Endothelial cell of umbilical vein (primary cell): ENCODE data around the gene DEGS2. TPM values are rescaled to one million over a fixed set of nuclear protein-coding genes. Genes with fewer than 3 reads are reported as not detected.

ENCODE experiments used
- BruUV-seq: library from RNA; stranded (reverse); fragments of 400-500 nt; replicated peaks from 2 replicates; lab custom pipeline; 2021; lab: Mats Ljungman, UMichigan
- CTCF ChIA-PET: fragments of 300-600, 350-600 bp; sonication (Branson Sonifier 250); formaldehyde crosslinking; loops from one replicate; lab custom pipeline; 2021; ENCODE audit warnings: antibody characterized with exemption, inconsistent platforms; lab: Charles Lee
- POLR2A ChIA-PET: fragments of 300-600, 350-600 bp; sonication (Branson Sonifier 250); formaldehyde crosslinking; loops from one replicate; lab custom pipeline; 2021; ENCODE audit warnings: antibody characterized with exemption, inconsistent platforms; lab: Charles Lee
- DNase-seq: peaks from one replicate; pipeline ENCODE4 v3.0.0-alpha.2; 2011; ENCODE audit warnings: low read depth, low spot score
- FAIRE-seq: peaks from 2 replicates; lab custom pipeline; 2011; peaks lifted over from hg19 to GRCh38; lab: Jason Lieb, UNC
- H2AFZ ChIP-seq: 2 replicates; pipeline ENCODE4 v1.6.0; 2012; ENCODE audit warnings: low read depth, low read length, control low read depth, inconsistent platforms
- H3K27ac ChIP-seq: 2 replicates; pipeline ENCODE4 v1.5.1; 2011; ENCODE audit warnings: low read depth, mild to moderate bottlenecking, control low read depth, low read length, moderate library complexity; ENCODE audit not compliant: insufficient read depth
- H3K27me3 ChIP-seq, 2 experiments: 2 replicates each; pipeline versions ENCODE4 v1.6.0 to v1.6.1; 2011; ENCODE audit warnings: low read length in 2 of 2, mixed read lengths in 1 of 2; ENCODE audit not compliant: control insufficient read depth in 2 of 2, insufficient read depth in 2 of 2
- H3K36me3 ChIP-seq, 2 experiments: 2 replicates in 1 of 2; 3 replicates in 1 of 2; pipeline ENCODE4 v1.5.1; 2011; ENCODE audit warnings: low read length in 2 of 2, mild to moderate bottlenecking in 1 of 2, moderate library complexity in 1 of 2; ENCODE audit not compliant: control insufficient read depth in 2 of 2, insufficient read depth in 2 of 2; ENCODE audit errors: extremely low read depth in 1 of 2
- H3K4me1 ChIP-seq: 3 replicates; pipeline ENCODE4 v1.5.1; 2011; ENCODE audit warnings: mild to moderate bottlenecking, low read length; ENCODE audit not compliant: control insufficient read depth, insufficient read depth; ENCODE audit errors: extremely low read depth
- H3K4me2 ChIP-seq: 2 replicates; pipeline ENCODE4 v1.6.1; 2011; ENCODE audit warnings: low read length, control low read depth, mixed read lengths; ENCODE audit not compliant: insufficient read depth
- H3K4me3 ChIP-seq, 3 experiments: fragments of 200-600 bp in 1 of 3; sonication (generic), shearing (Covaris generic) in 1 of 3; replicated peaks in 1 of 3; 2 replicates each; pipeline ENCODE4 v1.5.1; 2011 to 2016; ENCODE audit warnings: control low read depth in 3 of 3, low read length in 3 of 3, mild to moderate bottlenecking in 2 of 3, inconsistent platforms in 1 of 3, low read depth in 1 of 3, moderate library complexity in 1 of 3; ENCODE audit not compliant: insufficient read depth in 1 of 3
- H3K79me2 ChIP-seq: 2 replicates; pipeline ENCODE4 v1.6.0; 2012; ENCODE audit warnings: low read length, inconsistent platforms; ENCODE audit not compliant: control insufficient read depth, insufficient read depth
- H3K9ac ChIP-seq: replicated peaks from 2 replicates; pipeline ENCODE3; 2011; ENCODE audit warnings: low read length, control low read depth; ENCODE audit not compliant: insufficient read depth; ENCODE audit errors: extremely low read depth
- H3K9me1 ChIP-seq: replicated peaks from 3 replicates; pipeline ENCODE4 v1.6.0; 2011; ENCODE audit warnings: mild to moderate bottlenecking, low read length; ENCODE audit not compliant: control insufficient read depth, insufficient read depth; ENCODE audit errors: extremely low read depth
- H3K9me3 ChIP-seq: replicated peaks from 2 replicates; pipeline ENCODE4 v1.5.1; 2012; ENCODE audit warnings: low read length, inconsistent platforms; ENCODE audit not compliant: control insufficient read depth, insufficient read depth
- H4K20me1 ChIP-seq: replicated peaks from 2 replicates; pipeline ENCODE3; 2011; ENCODE audit warnings: mild to moderate bottlenecking, low read length; ENCODE audit not compliant: control insufficient read depth, insufficient read depth; ENCODE audit errors: extremely low read depth
- EZH2 ChIP-seq: IDR thresholded peaks from 2 replicates; pipeline ENCODE4 v1.6.1; 2012; ENCODE audit warnings: borderline replicate concordance, low read depth, mild to moderate bottlenecking, moderate library complexity, low read length, inconsistent platforms; ENCODE audit not compliant: severe bottlenecking
- FOS ChIP-seq: IDR thresholded peaks from 2 replicates; pipeline ENCODE4 v1.6.1; 2011; ENCODE audit warnings: mild to moderate bottlenecking, low read length, moderate library complexity, borderline replicate concordance; ENCODE audit not compliant: insufficient read depth
- GATA2 ChIP-seq: IDR thresholded peaks from 2 replicates; pipeline ENCODE4 v1.7.0; 2011; ENCODE audit warnings: low read depth, mild to moderate bottlenecking, moderate library complexity, mixed read lengths, low read length; ENCODE audit not compliant: insufficient read length, insufficient read depth
- JUN ChIP-seq: IDR thresholded peaks from 2 replicates; pipeline ENCODE4 v1.6.1; 2011; ENCODE audit warnings: borderline replicate concordance, low read depth; ENCODE audit not compliant: insufficient read length, insufficient read depth
- MYC ChIP-seq: IDR thresholded peaks from one replicate; pipeline ENCODE4 v1.6.1; 2011; ENCODE audit warnings: mild to moderate bottlenecking, low read depth, low read length
- POLR2A ChIP-seq: IDR thresholded peaks from 2 replicates; pipeline ENCODE4 v1.6.1; 2012; ENCODE audit warnings: low read depth, mild to moderate bottlenecking, control low read depth, low read length
- POLR2AphosphoS5 ChIP-seq: IDR thresholded peaks from 2 replicates; pipeline ENCODE4 v1.6.1; 2012; ENCODE audit warnings: low read depth, mild to moderate bottlenecking, control low read depth, low read length, moderate library complexity; ENCODE audit not compliant: insufficient read depth
- dilution Hi-C: fragments of 300-500 bp; cut with MboI; formaldehyde crosslinking; loops from one replicate; pipeline ENCODE4 v1.15.0; 2019; ENCODE audit warnings: low sequenced_read_pairs; ENCODE audit not compliant: extremely low pct_ligation_motif_present
- intact Hi-C: fragments of 100-400 bp; cut with micrococcal nuclease; formaldehyde crosslinking; loops from one replicate; pipeline ENCODE4 v1.10.0; 2022
- polyA plus RNA-seq, 4 experiments: library from polyadenylated mRNA; depleted of rRNA in 3 of 4; stranded (reverse) in 3 of 4; unstranded in 1 of 4; fragments of >200 nt; gene quantifications; 2 replicates each; pipeline versions ENCODE4 v1.2.1 to v1.2.3, GENCODE V29; 2011 to 2012; ENCODE audit warnings: missing spikeins in 1 of 4
- total RNA-seq: library from RNA; stranded (reverse); gene quantifications from 2 replicates; pipeline ENCODE4 v1.2.3, GENCODE V29; 2021
- TF ChIP-seq, protein P1 (sequence below): IDR thresholded peaks from 2 replicates; pipeline ENCODE4 v1.6.1; 2011; ENCODE audit not compliant: insufficient read depth, insufficient read length
- TF ChIP-seq, protein P2 (sequence below), 2 donors: IDR thresholded peaks; 1 replicate in 1 of 2; 2 replicates in 1 of 2; pipeline ENCODE4 v1.5.1; 2011; ENCODE audit warnings: low read length in 2 of 2, mild to moderate bottlenecking in 2 of 2, moderate library complexity in 2 of 2, control low read depth in 1 of 2, inconsistent platforms in 1 of 2, low read depth in 1 of 2; ENCODE audit not compliant: insufficient read depth in 1 of 2; ENCODE audit errors: extremely low read depth in 1 of 2

DEGS2 gene
- total and polyA plus RNA-seq, 2 donors (not counting 3 experiments of a cell fraction or from before 2014, with no cell fraction given) = 0.06 TPM; not detected in 1

DNA sequence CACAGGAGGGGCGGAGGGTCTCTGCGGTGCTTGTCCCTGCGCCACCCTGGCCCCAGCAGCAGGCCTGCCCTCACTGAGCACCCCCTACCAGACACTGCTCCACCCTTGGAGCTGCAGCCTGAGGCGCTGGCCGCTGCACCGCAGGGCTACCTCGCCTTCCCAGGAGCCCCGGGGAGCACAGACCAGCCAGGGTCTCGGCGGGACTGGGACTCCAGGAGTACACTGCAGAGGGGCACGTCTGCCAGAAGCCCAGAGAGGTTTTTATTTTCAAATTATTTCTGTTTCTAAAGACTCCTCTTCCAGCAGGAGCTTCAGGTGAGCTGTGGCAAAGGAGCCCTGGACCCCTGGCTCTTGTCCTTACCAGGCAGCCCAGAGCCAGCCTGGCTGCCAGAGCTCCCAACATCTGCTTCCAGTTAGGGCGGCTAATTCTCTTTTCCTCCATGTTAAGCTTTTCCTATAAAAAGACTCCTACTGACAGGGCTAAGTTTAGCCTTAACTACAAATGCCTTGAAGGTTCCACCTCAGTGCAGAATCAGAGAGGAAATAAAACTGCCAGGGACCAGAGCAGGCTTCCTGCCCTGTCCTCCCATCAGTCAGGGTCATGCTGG is 26.4 kb downstream of the DEGS2 start:
- dilution Hi-C loops = no loop called here
- no peak for DNase-seq
- POLR2A ChIA-PET = no interaction called here

More for the DNA sequence above, 26.4 kb downstream of the DEGS2 start:
- H3K4me3 ChIP-seq = no peak overlapping the region
- H3K4me2 ChIP-seq = no peak overlapping the region
- H3K27me3 ChIP-seq = no peaks in the 10 kb centered on the region
- TF ChIP-seq, protein P1, sequence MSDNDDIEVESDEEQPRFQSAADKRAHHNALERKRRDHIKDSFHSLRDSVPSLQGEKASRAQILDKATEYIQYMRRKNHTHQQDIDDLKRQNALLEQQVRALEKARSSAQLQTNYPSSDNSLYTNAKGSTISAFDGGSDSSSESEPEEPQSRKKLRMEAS = no peak
- TF ChIP-seq JUN = no peak
- TF ChIP-seq, protein P2, sequence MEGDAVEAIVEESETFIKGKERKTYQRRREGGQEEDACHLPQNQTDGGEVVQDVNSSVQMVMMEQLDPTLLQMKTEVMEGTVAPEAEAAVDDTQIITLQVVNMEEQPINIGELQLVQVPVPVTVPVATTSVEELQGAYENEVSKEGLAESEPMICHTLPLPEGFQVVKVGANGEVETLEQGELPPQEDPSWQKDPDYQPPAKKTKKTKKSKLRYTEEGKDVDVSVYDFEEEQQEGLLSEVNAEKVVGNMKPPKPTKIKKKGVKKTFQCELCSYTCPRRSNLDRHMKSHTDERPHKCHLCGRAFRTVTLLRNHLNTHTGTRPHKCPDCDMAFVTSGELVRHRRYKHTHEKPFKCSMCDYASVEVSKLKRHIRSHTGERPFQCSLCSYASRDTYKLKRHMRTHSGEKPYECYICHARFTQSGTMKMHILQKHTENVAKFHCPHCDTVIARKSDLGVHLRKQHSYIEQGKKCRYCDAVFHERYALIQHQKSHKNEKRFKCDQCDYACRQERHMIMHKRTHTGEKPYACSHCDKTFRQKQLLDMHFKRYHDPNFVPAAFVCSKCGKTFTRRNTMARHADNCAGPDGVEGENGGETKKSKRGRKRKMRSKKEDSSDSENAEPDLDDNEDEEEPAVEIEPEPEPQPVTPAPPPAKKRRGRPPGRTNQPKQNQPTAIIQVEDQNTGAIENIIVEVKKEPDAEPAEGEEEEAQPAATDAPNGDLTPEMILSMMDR (IDR thresholded peaks at IDR 0.05; ENCODE audit: extremely low read depth in 1 of 2, insufficient read depth in 1 of 2, low read depth in 1 of 2, low read length in 2 of 2) = no peak
- TF ChIP-seq FOS = no peak
- no peak for TF ChIP-seq POLR2AphosphoS5
- no peak for TF ChIP-seq GATA2
- TF ChIP-seq MYC = no peak
- TF ChIP-seq EZH2 = no peak
- no peak for TF ChIP-seq POLR2A
- H3K27ac ChIP-seq = no peak overlapping the region
- H3K4me1 ChIP-seq = no peaks in the 10 kb centered on the region
- no peaks in the 10 kb centered on the region for H3K79me2 ChIP-seq
- no peaks in the 10 kb centered on the region for H3K9me3 ChIP-seq
- no peak for FAIRE-seq
- no peaks in the 10 kb centered on the region for H3K9me1 ChIP-seq
- H2AFZ ChIP-seq = no peak overlapping the region
- CTCF ChIA-PET = interaction anchor here (1.0 to 7.6 kb wide), 2 partner anchors 9 to 25 kb away, joined by 3 to 44 read pairs; no protein-coding TSS in a partner anchor
- H3K9ac ChIP-seq = no peak overlapping the region
- intact Hi-C loops = no loop called here
- peaks cover 0 to 6% of the 10 kb centered on the region in 2 experiments for H3K36me3 ChIP-seq
- H4K20me1 ChIP-seq = no peaks in the 10 kb centered on the region
- BruUV-seq = no TSS peak
